Motor neuron (in vitro differentiated cells): ENCODE data around the gene LAMA2. TPM values are rescaled to one million over a fixed set of nuclear protein-coding genes. Genes with fewer than 3 reads are reported as not detected.

ENCODE experiments used
- ATAC-seq, 8 experiments: fragments of 200-7000 bp; cut with Tn5 transposase; replicated peaks in 6 of 8; 2 replicates each; pipeline ENCODE4 v1.8.0; 2021; ENCODE audit warnings: mild to moderate bottlenecking in 8 of 8, moderate library complexity in 8 of 8
- H3K27ac ChIP-seq, 2 donors: fragments of 250-450 bp; sonication (Bioruptor Pico); 2 replicates each; pipeline ENCODE4 v1.9.0; 2021; ENCODE audit warnings: antibody characterized with exemption in 2 of 2, mild to moderate bottlenecking in 2 of 2, moderate library complexity in 1 of 2
- H3K4me1 ChIP-seq, 2 donors: fragments of 250-450 bp; sonication (Bioruptor Pico); replicated peaks in 1 of 2; 2 replicates each; pipeline ENCODE4 v1.6.1; 2021; ENCODE audit warnings: antibody characterized with exemption in 2 of 2, mild to moderate bottlenecking in 2 of 2, moderate library complexity in 1 of 2
- H3K4me3 ChIP-seq, 5 donors: fragments of 250-450 bp; sonication (Bioruptor Pico); 2 replicates each; pipeline ENCODE4 v1.9.0; 2021; ENCODE audit warnings: antibody characterized with exemption in 5 of 5, mild to moderate bottlenecking in 5 of 5, moderate library complexity in 4 of 5
- WGBS, 10 experiments: fragments of 450-650 bp; shearing (Covaris generic); methylation state at CpG; one replicate each; pipeline ENCODE4 v1.0.0; 2022; 5-methylcytosine and 5-hydroxymethylcytosine counted together
- in situ Hi-C, 9 experiments: fragments of 400-800 bp; cut with MboI; loops; one replicate each; pipeline ENCODE4 v1.15.0; 2021; ENCODE audit warnings: low sequenced_read_pairs in 9 of 9, low pct_unique_long_range_greater_than_20kb in 2 of 9; ENCODE audit not compliant: unreplicated experiment in 9 of 9
- total RNA-seq, 8 experiments: library from RNA; unstranded; fragments of 300-600 nt; gene quantifications; 2 replicates each; pipeline versions ENCODE4 v1.2.3 to v1.2.4, GENCODE V29; 2022

Gene LAMA2, protein sequence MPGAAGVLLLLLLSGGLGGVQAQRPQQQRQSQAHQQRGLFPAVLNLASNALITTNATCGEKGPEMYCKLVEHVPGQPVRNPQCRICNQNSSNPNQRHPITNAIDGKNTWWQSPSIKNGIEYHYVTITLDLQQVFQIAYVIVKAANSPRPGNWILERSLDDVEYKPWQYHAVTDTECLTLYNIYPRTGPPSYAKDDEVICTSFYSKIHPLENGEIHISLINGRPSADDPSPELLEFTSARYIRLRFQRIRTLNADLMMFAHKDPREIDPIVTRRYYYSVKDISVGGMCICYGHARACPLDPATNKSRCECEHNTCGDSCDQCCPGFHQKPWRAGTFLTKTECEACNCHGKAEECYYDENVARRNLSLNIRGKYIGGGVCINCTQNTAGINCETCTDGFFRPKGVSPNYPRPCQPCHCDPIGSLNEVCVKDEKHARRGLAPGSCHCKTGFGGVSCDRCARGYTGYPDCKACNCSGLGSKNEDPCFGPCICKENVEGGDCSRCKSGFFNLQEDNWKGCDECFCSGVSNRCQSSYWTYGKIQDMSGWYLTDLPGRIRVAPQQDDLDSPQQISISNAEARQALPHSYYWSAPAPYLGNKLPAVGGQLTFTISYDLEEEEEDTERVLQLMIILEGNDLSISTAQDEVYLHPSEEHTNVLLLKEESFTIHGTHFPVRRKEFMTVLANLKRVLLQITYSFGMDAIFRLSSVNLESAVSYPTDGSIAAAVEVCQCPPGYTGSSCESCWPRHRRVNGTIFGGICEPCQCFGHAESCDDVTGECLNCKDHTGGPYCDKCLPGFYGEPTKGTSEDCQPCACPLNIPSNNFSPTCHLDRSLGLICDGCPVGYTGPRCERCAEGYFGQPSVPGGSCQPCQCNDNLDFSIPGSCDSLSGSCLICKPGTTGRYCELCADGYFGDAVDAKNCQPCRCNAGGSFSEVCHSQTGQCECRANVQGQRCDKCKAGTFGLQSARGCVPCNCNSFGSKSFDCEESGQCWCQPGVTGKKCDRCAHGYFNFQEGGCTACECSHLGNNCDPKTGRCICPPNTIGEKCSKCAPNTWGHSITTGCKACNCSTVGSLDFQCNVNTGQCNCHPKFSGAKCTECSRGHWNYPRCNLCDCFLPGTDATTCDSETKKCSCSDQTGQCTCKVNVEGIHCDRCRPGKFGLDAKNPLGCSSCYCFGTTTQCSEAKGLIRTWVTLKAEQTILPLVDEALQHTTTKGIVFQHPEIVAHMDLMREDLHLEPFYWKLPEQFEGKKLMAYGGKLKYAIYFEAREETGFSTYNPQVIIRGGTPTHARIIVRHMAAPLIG (N-terminal part only)
- 100 to 1,000 TPM in 1 of 8 experiments, 10 to 100 TPM in 2, 1 to 10 TPM in 3, under 1 TPM in 2; 0.52 to 232 (median 5.1) TPM for total RNA-seq

DNA sequence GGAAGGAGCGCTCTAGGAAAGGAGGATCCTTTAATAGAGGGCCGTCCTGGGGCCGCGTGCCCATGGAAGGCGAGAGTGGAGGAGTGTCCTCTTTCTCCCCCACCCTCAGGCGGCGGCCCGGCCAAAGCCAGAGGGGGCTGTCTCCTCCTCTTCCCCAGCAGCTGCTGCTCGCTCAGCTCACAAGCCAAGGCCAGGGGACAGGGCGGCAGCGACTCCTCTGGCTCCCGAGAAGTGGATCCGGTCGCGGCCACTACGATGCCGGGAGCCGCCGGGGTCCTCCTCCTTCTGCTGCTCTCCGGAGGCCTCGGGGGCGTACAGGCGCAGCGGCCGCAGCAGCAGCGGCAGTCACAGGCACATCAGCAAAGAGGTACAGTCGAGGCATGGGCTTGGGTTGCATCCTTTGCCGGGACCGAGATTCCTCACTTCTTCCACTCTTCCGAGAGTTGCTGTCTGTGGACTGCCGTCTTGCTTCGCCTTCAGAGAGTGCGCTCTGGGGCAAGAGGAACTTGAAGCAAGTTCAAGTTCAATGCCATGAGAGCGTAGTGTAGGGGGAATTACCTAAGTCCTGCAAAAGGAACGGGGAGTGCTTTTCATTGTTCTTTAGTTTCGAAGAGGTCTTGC is at the start of gene LAMA2:
Gene LAMA2, plus strand, starts transcription at position 148 of the 621 bp plus-strand sequence. Its CDS starts 108 bp downstream, at position 256.
- H3K4me3 ChIP-seq = peak within 1 kb of the TSS; percentile 7 to 26 (median 17)
- WGBS, 10 experiments = 0 to 14% (median 4%) methylated on average over 1 to 22 of the region's 36 CpGs; no CpG with 5 or more reads in 2 of the 10 experiments
- in situ Hi-C loops = no loop called here
- no peak within 1 kb of the TSS for H3K27ac ChIP-seq
- peak; percentile 80 to 99 (median 96) for ATAC-seq
- H3K4me1 ChIP-seq = no peaks in the 10 kb centered on the region

DNA sequence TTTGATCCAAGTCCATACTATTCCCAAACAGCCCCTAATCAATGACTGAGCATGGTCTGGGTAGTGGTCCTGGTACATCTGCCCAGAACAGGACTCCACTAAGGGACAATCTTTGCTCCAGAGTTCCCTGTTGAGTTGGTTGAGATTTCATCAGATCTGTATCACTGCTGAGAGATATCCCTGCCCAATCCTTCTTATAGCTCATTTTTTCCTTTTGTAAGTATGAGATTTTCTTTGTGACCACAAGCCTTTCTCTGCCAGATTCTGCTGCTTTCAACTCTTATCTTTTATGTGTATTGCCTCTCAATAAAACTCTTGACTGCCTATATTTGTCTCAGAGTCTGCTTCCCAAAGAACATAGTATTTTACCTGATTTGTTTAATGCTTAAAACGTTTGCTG is 46.2 kb upstream of the LAMA2 start:
- Histone ChIP-seq H3K4me3 (no peak overlapping the region), H3K4me1 (no peaks in the 10 kb centered on the region), H3K27ac (no peak overlapping the region)
- in situ Hi-C loops = no loop called here
- no peak for ATAC-seq
- WGBS, 10 experiments = 0 to 100% (median 36%) methylated on average over 1 of the region's 1 CpG; no CpG with 5 or more reads in 1 of the 10 experiments

DNA sequence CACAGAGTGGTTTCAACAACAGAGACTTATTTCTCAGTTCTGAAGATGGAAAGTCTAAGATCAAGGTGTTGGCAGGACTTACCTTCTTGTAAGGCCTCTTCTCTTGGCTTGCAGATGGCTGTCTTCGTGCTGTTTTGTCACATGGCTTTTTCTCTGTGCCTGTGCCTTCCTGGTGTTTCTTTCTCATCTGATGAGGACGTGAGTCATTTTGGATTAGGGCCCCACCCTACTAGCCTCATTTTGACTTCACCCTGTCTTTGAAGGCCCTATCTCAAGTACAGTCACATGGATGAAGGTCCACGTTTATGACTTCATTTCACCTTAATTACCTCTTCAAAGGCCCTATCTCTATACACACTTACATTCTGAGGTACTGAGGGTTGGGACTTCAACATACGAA is 41.4 kb upstream of the LAMA2 start:
- 36 to 100% (median 81%) methylated on average over 1 to 4 of the region's 4 CpGs for WGBS, 10 experiments
- no peak overlapping the region for H3K27ac ChIP-seq
- in situ Hi-C loops = no loop called here
- H3K4me3 ChIP-seq = no peak overlapping the region
- H3K4me1 ChIP-seq = no peaks in the 10 kb centered on the region
- peak in 2 of 8 experiments; percentile 45 to 75 for ATAC-seq

DNA sequence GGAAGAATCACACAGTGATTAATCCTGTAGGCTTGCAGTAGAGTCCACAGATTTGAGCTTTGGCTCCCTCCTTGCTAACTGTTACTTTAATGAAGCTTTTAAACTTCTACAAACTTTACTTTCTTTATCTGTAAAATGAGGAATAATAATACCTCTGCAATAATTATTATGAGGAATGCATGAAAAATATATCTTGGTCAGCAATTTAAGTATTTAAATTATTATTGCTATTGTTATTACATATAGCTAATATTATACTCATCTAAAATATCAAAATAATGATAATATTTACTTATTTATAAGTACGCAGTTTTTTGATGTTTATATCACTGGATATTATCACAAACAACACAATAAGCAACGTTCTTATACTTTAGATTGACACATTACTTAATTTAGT is 38.3 kb upstream of the LAMA2 start:
- no peak overlapping the region for H3K4me3 ChIP-seq
- in situ Hi-C loops = no loop called here
- ATAC-seq = no peak
- H3K27ac ChIP-seq = no peak overlapping the region
- H3K4me1 ChIP-seq = peaks cover 0 to 4% of the 10 kb centered on the region in 2 donors
- 46 to 89% (median 62%) methylated on average over 1 to 2 of the region's 2 CpGs; no CpG with 5 or more reads in 1 of the 10 experiments for WGBS, 10 experiments

DNA sequence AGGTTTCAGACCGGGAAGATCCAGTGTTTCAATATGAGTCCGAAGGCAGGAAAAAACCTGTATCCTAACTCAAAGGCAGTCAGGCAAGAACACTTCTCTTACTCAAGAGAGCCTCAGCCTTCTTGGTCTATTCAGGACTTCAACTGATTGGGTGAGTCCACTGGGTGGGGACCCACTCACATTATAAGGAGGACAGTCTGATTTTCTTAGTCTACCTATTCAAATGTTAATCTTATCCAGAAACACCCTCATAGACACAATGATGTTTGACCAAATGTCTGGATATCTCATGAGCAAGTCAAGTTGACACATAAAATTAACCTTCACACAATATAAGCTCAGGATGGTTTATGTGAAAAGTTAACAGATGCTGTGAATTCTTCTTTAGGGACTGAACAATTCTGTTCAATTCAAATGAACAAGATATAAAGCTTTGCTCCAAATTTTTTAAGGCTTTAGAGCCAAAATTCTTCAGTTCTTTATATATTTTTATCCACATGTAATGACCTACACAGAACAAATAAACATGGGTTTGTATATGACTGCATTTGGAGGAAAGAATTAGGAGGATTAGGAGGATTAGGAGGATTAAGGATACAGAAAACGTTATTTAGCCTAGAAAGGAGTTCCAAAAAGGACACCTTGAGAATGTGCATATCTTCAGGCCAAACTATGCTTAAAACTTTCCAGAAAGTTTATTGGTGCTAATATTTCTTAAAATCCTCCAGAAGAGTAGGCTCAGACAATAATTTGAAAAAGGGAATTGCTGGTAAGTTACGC is 35.3 kb upstream of the LAMA2 start:
- in situ Hi-C loops = no loop called here
- H3K4me3 ChIP-seq = no peak overlapping the region
- no peak overlapping the region for H3K27ac ChIP-seq
- WGBS, 10 experiments = 48 to 100% (median 80%) methylated on average over 1 to 4 of the region's 4 CpGs
- H3K4me1 ChIP-seq = peaks cover 0 to 4% of the 10 kb centered on the region in 2 donors
- ATAC-seq = peak in 1 of 8 experiments; percentile 33

DNA sequence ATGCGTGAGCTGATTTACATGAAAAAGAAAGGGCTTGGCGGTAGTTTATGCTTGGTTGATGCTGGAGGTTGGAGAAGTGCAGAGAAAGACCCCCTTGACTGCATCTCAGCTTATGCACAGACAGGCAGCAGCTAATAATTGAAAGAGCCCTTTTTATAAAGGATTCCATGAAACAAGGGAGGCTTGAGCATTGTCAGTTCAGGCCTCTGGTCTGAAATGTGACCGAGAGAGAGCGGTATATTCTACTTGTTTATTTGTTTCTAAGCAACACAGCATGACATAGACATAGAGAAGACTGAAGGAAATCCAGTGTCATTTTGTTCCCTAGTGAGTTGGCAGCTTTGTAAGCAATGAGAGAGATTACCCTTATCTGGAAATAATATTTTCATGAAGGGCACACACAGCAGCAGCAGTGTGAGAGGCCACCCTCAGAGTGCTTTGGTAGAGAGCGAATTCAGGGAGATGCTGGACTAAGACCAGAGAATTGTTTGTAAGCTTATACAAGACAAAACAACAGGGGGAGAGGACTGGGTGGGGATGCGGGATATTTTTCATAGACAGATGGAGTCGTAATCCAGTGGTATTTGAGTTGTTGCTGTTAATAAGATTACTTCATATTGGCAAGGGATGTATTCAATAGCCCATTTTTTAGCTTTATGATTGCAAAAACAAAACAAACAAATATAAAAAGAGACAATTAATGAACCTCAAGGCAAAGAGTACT is 34.6 kb upstream of the LAMA2 start:
- Histone ChIP-seq H3K27ac (no peak overlapping the region), H3K4me3 (no peak overlapping the region), H3K4me1 (peaks cover 0 to 4% of the 10 kb centered on the region in 2 donors)
- 53 to 96% (median 78%) methylated on average over 2 to 7 of the region's 7 CpGs; no CpG with 5 or more reads in 1 of the 10 experiments for WGBS, 10 experiments
- peak in 5 of 8 experiments; percentile 70 to 93 (median 88) for ATAC-seq
- in situ Hi-C loops = no loop called here

DNA sequence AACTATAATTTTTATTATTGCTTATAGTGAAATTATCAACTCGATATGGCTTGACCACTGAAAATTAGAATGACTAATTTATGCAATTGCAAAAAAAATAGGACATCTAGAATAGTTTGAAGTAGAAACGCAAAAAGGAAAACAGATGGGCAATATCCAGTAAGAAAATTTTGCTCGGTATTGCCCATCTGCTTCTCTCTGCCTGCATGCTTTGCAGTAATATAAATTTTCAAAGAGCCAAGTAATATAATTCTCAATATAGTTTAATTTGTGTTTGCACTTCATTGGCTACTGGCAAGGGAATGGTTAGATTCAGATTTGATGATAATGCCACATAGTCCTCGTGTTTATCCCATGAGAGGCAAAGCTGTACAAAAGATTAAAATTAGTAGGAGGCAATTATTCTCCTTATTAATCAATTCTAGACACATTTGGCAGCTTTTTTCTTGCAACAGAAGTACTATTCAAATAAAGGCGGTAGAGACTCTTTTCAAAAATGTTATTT is 27.3 kb upstream of the LAMA2 start:
- H3K27ac ChIP-seq = no peak overlapping the region
- WGBS, 10 experiments = 45 to 90% (median 84%) methylated on average over 4 to 5 of the region's 5 CpGs
- in situ Hi-C loops = no loop called here
- no peak for ATAC-seq
- H3K4me3 ChIP-seq = no peak overlapping the region
- no peaks in the 10 kb centered on the region for H3K4me1 ChIP-seq

DNA sequence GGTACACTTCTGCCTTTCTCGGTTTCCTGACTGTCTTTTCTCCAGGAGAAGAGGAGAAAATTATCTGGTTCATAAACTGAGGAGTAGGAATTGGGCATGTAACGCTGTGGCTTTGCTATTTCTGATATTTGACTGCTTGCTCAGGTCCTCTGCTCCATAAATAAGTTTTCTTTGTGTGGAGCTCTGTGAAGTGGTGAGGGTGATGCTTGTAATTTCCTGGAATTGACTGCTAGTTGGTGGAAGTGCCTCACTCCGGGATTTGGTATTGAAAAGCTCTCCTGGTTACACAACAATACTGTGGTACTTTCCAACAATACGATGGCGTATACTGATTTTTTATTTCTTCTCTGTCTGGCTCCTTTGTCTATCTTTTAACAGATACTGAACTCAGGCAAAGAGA is 25.1 kb upstream of the LAMA2 start:
- no peak overlapping the region for H3K27ac ChIP-seq
- in situ Hi-C loops = no loop called here
- no peak overlapping the region for H3K4me3 ChIP-seq
- no peaks in the 10 kb centered on the region for H3K4me1 ChIP-seq
- ATAC-seq = no peak
- 32 to 93% (median 90%) methylated on average over 1 to 5 of the region's 5 CpGs for WGBS, 10 experiments

DNA sequence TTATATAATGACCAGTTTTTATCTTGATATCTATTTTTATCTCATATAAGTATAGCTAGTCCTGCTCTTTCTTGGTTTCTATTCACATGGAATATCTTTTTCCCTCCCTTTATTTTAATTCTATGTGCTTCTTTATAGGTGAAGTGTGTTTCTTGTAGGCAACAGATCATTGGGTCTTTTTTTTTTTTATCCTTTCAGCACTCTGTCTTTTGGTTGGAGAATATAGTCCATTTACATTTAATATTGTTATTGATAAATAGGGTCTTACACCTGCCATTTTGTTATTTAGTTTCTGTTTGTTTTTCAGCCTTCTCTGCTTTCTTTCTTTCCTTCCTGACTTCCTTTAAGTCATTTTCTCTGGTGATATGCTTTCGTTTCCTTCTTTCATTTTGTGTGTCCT is 22.2 kb upstream of the LAMA2 start:
- Histone ChIP-seq H3K27ac (no peak overlapping the region), H3K4me1 (no peaks in the 10 kb centered on the region), H3K4me3 (no peak overlapping the region)
- no peak for ATAC-seq
- in situ Hi-C loops = no loop called here
- 21 to 100% (median 87%) methylated on average over 1 of the region's 1 CpG; no CpG with 5 or more reads in 1 of the 10 experiments for WGBS, 10 experiments

DNA sequence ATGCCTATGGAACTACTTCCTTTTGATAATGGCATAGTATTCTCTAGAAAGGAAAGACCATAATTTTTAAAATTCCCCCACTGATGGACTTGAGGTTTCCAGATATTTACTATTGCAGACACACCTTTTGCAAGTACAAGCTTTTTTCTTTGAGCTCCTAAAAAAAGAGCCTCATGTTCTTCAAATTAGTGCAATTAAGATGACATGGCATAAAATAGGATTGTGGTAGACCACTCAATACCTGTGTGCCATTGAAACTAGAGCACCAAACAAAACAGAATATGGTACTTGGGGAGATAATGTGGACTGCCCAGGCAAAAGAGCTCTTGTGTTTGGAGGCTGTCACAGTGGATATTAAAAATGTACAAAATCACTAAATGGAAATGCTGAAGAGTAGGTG is 19.0 kb upstream of the LAMA2 start:
- Histone ChIP-seq H3K4me1 (no peaks in the 10 kb centered on the region), H3K27ac (no peak overlapping the region), H3K4me3 (no peak overlapping the region)
- ATAC-seq = no peak
- in situ Hi-C loops = no loop called here

DNA sequence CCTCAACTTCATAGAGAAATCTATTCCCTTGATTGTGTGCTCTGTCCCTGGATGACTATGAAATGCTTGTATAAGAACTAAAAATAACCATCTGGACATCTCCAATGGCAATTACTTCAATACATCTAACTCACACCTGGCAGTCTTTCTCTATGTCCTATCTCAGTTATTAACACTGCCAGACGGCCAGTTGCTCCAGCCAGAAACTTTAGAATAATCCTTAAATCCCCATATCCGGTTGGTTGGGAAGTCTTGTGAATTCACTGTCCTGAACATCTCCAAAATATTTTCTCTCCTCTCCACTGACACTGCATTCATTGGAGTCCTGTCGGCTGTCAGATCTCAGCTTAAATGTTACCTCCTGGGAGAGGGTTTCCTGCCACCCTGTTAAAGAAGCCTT is 12.2 kb upstream of the LAMA2 start:
- in situ Hi-C loops = no loop called here
- H3K4me1 ChIP-seq = no peaks in the 10 kb centered on the region
- no peak for ATAC-seq
- H3K27ac ChIP-seq = no peak overlapping the region
- H3K4me3 ChIP-seq = no peak overlapping the region
- WGBS, 10 experiments = 54 to 100% (median 80%) methylated on average over 1 to 3 of the region's 3 CpGs
